K562 (cell line): Measurements from ENCODE around the gene PCOLCE2. TPM values are rescaled to one million over a fixed set of nuclear protein-coding genes. Genes with fewer than 3 reads are reported as not detected.

Source experiments
- ATAC-seq: fragments of 200-7000 bp; cut with Tn5 transposase; 3 replicates; pipeline ENCODE4 v1.9.1; 2020; ENCODE audit warnings: moderate library complexity
- BruUV-seq: library from RNA; stranded (reverse); fragments of 400-500 nt; replicated peaks from 2 replicates; lab custom pipeline; 2021; lab: Mats Ljungman, UMichigan
- CTCF ChIA-PET: fragments of 300-600 bp; formaldehyde crosslinking; extraction: SDS; loops from one replicate; lab custom pipeline; 2021; ENCODE audit warnings: low intra/inter-chr PET ratio; lab: Yijun Ruan, JAX
- POLR2A ChIA-PET: fragments of 300-600, 350-650 bp; sonication (Branson Sonifier 250); formaldehyde crosslinking; extraction: SDS; loops from one replicate; lab custom pipeline; 2021; ENCODE audit warnings: antibody characterized with exemption, inconsistent platforms; lab: Yijun Ruan, JAX
- DNase-seq, 4 experiments: peaks; one replicate each; pipeline versions ENCODE4 v3.0.0 to v3.0.0-alpha.2; 2011 to 2018; ENCODE audit warnings: low spot score in 3 of 4, mixed read lengths in 3 of 4; ENCODE audit errors: extremely low read depth in 1 of 4
- FAIRE-seq: peaks from 2 replicates; lab custom pipeline; 2011; peaks lifted over from hg19 to GRCh38; lab: Jason Lieb, UNC
- H2AFZ ChIP-seq: 2 replicates; pipeline ENCODE4 v1.6.0; 2011; ENCODE audit warnings: low read depth, low read length, control low read depth, inconsistent platforms
- H3K27ac ChIP-seq: fragments of 200-600 bp; 3 replicates; pipeline ENCODE4 v1.8.0; 2011; ENCODE audit warnings: low read depth, mild to moderate bottlenecking, control low read depth, inconsistent platforms, low read length, moderate library complexity, mixed read lengths; ENCODE audit errors: extremely low read depth
- H3K27me3 ChIP-seq, 2 experiments: fragments of 300-600 bp in 1 of 2; 2 replicates in 1 of 2; 3 replicates in 1 of 2; pipeline versions ENCODE4 v1.6.0 to v1.8.0; 2011; ENCODE audit warnings: inconsistent platforms in 2 of 2, low read length in 2 of 2, mild to moderate bottlenecking in 1 of 2, mixed read lengths in 1 of 2, moderate library complexity in 1 of 2; ENCODE audit not compliant: control insufficient read depth in 2 of 2, insufficient read depth in 2 of 2
- H3K36me3 ChIP-seq: fragments of 300-600 bp; 3 replicates; pipeline ENCODE4 v1.8.0; 2011; ENCODE audit warnings: mild to moderate bottlenecking, low read length, inconsistent platforms; ENCODE audit not compliant: control insufficient read depth, insufficient read depth
- H3K4me1 ChIP-seq, 2 experiments: fragments of 200-600 bp in 1 of 2; replicated peaks in 1 of 2; 2 replicates in 1 of 2; 3 replicates in 1 of 2; pipeline versions ENCODE4 v1.5.1 to v1.8.0; 2011; ENCODE audit warnings: inconsistent platforms in 2 of 2, low read length in 2 of 2, mild to moderate bottlenecking in 1 of 2, mixed read lengths in 1 of 2, moderate library complexity in 1 of 2; ENCODE audit not compliant: control insufficient read depth in 2 of 2, insufficient read depth in 2 of 2
- H3K4me2 ChIP-seq: 2 replicates; pipeline ENCODE4 v1.6.1; 2011; ENCODE audit warnings: low read length, control low read depth, inconsistent platforms, mixed read lengths; ENCODE audit not compliant: insufficient read depth
- H3K4me3 ChIP-seq: fragments of 200-600 bp; sonication (generic), shearing (Covaris generic); 2 replicates; pipeline ENCODE4 v1.5.1; 2016; ENCODE audit warnings: control low read depth, inconsistent platforms
- H3K79me2 ChIP-seq: fragments of 200-600 bp; 3 replicates; pipeline ENCODE4 v1.8.0; 2011; ENCODE audit warnings: low read length, inconsistent platforms; ENCODE audit not compliant: control insufficient read depth, insufficient read depth
- H3K9ac ChIP-seq, 2 experiments: 2 replicates each; pipeline versions ENCODE4 v1.6.0 to v1.6.1; 2011; ENCODE audit warnings: low read depth in 2 of 2, low read length in 2 of 2, control low read depth in 1 of 2, inconsistent platforms in 1 of 2, mild to moderate bottlenecking in 1 of 2, mixed read lengths in 1 of 2; ENCODE audit not compliant: insufficient read depth in 1 of 2
- H3K9me1 ChIP-seq: one replicate; pipeline ENCODE4 v1.6.0; 2011; ENCODE audit warnings: inconsistent platforms, mild to moderate bottlenecking, low read length, moderate library complexity; ENCODE audit not compliant: control insufficient read depth, insufficient read depth
- H3K9me3 ChIP-seq: replicated peaks from 2 replicates; pipeline ENCODE4 v1.5.1; 2011; ENCODE audit warnings: low read depth, low read length, inconsistent platforms; ENCODE audit not compliant: control insufficient read depth, insufficient read depth
- H4K20me1 ChIP-seq: replicated peaks from 2 replicates; pipeline ENCODE4 v1.6.1; 2011; ENCODE audit warnings: low read length, inconsistent platforms, mixed read lengths; ENCODE audit not compliant: control insufficient read depth, insufficient read depth
- BDP1 ChIP-seq: IDR thresholded peaks from 3 replicates; pipeline ENCODE4 v1.6.1; 2011; ENCODE audit not compliant: insufficient read length, insufficient read depth
- CBX2 ChIP-seq: fragments of 200-600 bp; sonication (generic); IDR thresholded peaks from one replicate; pipeline ENCODE4 v1.6.1; 2012; ENCODE audit warnings: mild to moderate bottlenecking, low read length, inconsistent platforms; ENCODE audit not compliant: insufficient read depth, poor library complexity, severe bottlenecking
- DNMT1 ChIP-seq: fragments of 450-650 bp; IDR thresholded peaks from 2 replicates; pipeline ENCODE4 v1.6.1; 2016; ENCODE audit warnings: antibody characterized with exemption, mild to moderate bottlenecking
- L3MBTL2 ChIP-seq: fragments of 450-650 bp; IDR thresholded peaks from 2 replicates; pipeline ENCODE4 v1.6.1; 2016; ENCODE audit warnings: mild to moderate bottlenecking, moderate library complexity
- MYBL2 ChIP-seq, 2 experiments: fragments of 450-650 bp in 1 of 2; sonication (generic) in 1 of 2; formaldehyde crosslinking in 1 of 2; IDR thresholded peaks; 2 replicates each; pipeline versions ENCODE4 v1.6.1 to v1.8.1; 2017 to 2022; ENCODE audit warnings: borderline replicate concordance in 1 of 2, inconsistent platforms in 1 of 2, low read depth in 1 of 2, mild to moderate bottlenecking in 1 of 2, missing genetic modification reagents in 1 of 2, moderate library complexity in 1 of 2
- PATZ1 ChIP-seq: fragments of 250-450 bp; sonication (Bioruptor Pico); IDR thresholded peaks from 2 replicates; pipeline ENCODE4 v1.5.0; 2020; ENCODE audit warnings: mild to moderate bottlenecking, borderline replicate concordance
- POLR2G ChIP-seq: fragments of 200-400 bp; formaldehyde crosslinking; IDR thresholded peaks from 2 replicates; pipeline ENCODE4 v1.6.1; 2017; ENCODE audit warnings: low read depth, mild to moderate bottlenecking, antibody characterized with exemption, low read length, moderate library complexity
- SOX6 ChIP-seq: fragments of 450-650 bp; IDR thresholded peaks from 2 replicates; pipeline ENCODE4 v1.6.1; 2014; ENCODE audit warnings: mild to moderate bottlenecking
- SP2 ChIP-seq: IDR thresholded peaks from 2 replicates; pipeline ENCODE4 v1.6.1; 2011; ENCODE audit warnings: mild to moderate bottlenecking, low read depth, low read length, moderate library complexity; ENCODE audit not compliant: poor library complexity, severe bottlenecking; ENCODE audit errors: extremely low read depth
- ZKSCAN1 ChIP-seq: fragments of 150-350 bp; IDR thresholded peaks from 2 replicates; pipeline ENCODE4 v1.6.1; 2016; ENCODE audit warnings: low read depth, low read length
- ZNF696 ChIP-seq: fragments of 250-450 bp; sonication (Bioruptor Pico); conservative IDR thresholded peaks from 2 replicates; pipeline ENCODE4 v1.4.0; 2020; ENCODE audit warnings: mild to moderate bottlenecking, moderate library complexity
- WGBS: fragments of 100-300 bp; shearing (Covaris generic); methylation state at CpG from one replicate; pipeline ENCODE4 v1.1.6; 2016; ENCODE audit warnings: low coverage, mixed read lengths; ENCODE audit not compliant: insufficient coverage; ENCODE audit errors: missing lambda C conversion rate; 5-methylcytosine and 5-hydroxymethylcytosine counted together
- in situ Hi-C: fragments of 300-500 bp; cut with MboI; formaldehyde crosslinking; loops from 4 replicates; pipeline ENCODE4 v1.15.0; 2018; ENCODE audit warnings: inconsistent platforms, mixed read lengths
- intact Hi-C: fragments of 100-400 bp; cut with micrococcal nuclease; formaldehyde crosslinking; loops from 2 replicates; pipeline ENCODE4 v1.14.2; 2022
- polyA plus RNA-seq, 8 experiments: library from polyadenylated mRNA; depleted of rRNA in 4 of 8; stranded (reverse) in 5 of 8; unstranded in 3 of 8; fragments of >200 nt; fragmentation: Nextera tagmentation in 2 of 8; fragmentation: Illumina TruSeq in 1 of 8; extraction: Ambion mirVana in 2 of 8; extraction: Trizol in 1 of 8; gene quantifications; 2 replicates each; pipeline versions ENCODE4 v1.2.1 to v1.2.3, GENCODE V29; 2011 to 2014; ENCODE audit warnings: inconsistent platforms in 1 of 8, missing spikeins in 1 of 8
- total RNA-seq, 7 experiments: library from RNA; depleted of rRNA in 6 of 7; stranded (reverse); fragments of >200 nt in 6 of 7; fragmentation: Illumina TruSeq in 2 of 7; extraction: Trizol in 2 of 7; gene quantifications; 2 replicates each; pipeline versions ENCODE4 v1.2.1 to v1.2.3, GENCODE V29; 2011 to 2021; ENCODE audit warnings: low replicate concordance in 1 of 7
- TF ChIP-seq, protein P1 (sequence below): fragments of 450-650 bp; IDR thresholded peaks from 2 replicates; pipeline ENCODE4 v1.6.1; 2016
- TF ChIP-seq, protein P2 (sequence below), 2 experiments: IDR thresholded peaks in 1 of 2; conservative IDR thresholded peaks in 1 of 2; 2 replicates each; pipeline ENCODE4 v1.6.1; 2016; ENCODE audit warnings: low read depth in 2 of 2, mild to moderate bottlenecking in 1 of 2, missing compliant biosample characterization in 1 of 2, missing genetic modification characterization in 1 of 2, moderate library complexity in 1 of 2

The PCOLCE2 gene
- total and polyA plus RNA-seq, 9 of the 15 experiments (the other 6 are each of a cell fraction or from before 2014, with no cell fraction given): 0.18 to 1.2 (median 0.65) TPM

GRCh38 chr3:142888481-142889211 is at the start of gene PCOLCE2 (continued):
- TF ChIP-seq, protein P1, sequence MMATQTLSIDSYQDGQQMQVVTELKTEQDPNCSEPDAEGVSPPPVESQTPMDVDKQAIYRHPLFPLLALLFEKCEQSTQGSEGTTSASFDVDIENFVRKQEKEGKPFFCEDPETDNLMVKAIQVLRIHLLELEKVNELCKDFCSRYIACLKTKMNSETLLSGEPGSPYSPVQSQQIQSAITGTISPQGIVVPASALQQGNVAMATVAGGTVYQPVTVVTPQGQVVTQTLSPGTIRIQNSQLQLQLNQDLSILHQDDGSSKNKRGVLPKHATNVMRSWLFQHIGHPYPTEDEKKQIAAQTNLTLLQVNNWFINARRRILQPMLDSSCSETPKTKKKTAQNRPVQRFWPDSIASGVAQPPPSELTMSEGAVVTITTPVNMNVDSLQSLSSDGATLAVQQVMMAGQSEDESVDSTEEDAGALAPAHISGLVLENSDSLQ: no peak
- peak; percentile 6 for TF ChIP-seq CBX2
- TF ChIP-seq SP2: no peak
- no peak for TF ChIP-seq ZKSCAN1
- peak; percentile 69 for TF ChIP-seq L3MBTL2
- TF ChIP-seq DNMT1: no peak
- no peak for TF ChIP-seq ZNF696 (CRISPR knock-in tag)

GRCh38 chr3:142935963-142936362 is 47.1 kb upstream of the PCOLCE2 start:
- peaks cover 5% of the 10 kb centered on the region for H3K9me3 ChIP-seq
- H3K79me2 ChIP-seq: no peaks in the 10 kb centered on the region
- 30% methylated on average over 5 of the region's 5 CpGs for WGBS
- no peaks in the 10 kb centered on the region for H3K27me3 ChIP-seq
- ATAC-seq: no peak
- H3K36me3 ChIP-seq: no peaks in the 10 kb centered on the region
- in situ Hi-C loops: no loop called here
- intact Hi-C loops: no loop called here
- H3K4me1 ChIP-seq: no peaks in the 10 kb centered on the region; a peak in 1 of 5 replicates
- no peak for DNase-seq
- no peak for FAIRE-seq
- ChIA-PET POLR2A (interaction anchor here (0.9 to 1.1 kb wide), 2 partner anchors 14 to 24 kb away, joined by 3 read pairs; no protein-coding TSS in a partner anchor), CTCF (no interaction called here)
- no peak overlapping the region for H3K4me3 ChIP-seq
- H3K9me1 ChIP-seq: no peaks in the 10 kb centered on the region
- no TSS peak for BruUV-seq
- H3K4me2 ChIP-seq: no peak overlapping the region
- H2AFZ ChIP-seq: no peak overlapping the region
- H3K27ac ChIP-seq: no peak overlapping the region
- H4K20me1 ChIP-seq: no peaks in the 10 kb centered on the region
- H3K9ac ChIP-seq: no peak overlapping the region
- TF ChIP-seq, protein P2, sequence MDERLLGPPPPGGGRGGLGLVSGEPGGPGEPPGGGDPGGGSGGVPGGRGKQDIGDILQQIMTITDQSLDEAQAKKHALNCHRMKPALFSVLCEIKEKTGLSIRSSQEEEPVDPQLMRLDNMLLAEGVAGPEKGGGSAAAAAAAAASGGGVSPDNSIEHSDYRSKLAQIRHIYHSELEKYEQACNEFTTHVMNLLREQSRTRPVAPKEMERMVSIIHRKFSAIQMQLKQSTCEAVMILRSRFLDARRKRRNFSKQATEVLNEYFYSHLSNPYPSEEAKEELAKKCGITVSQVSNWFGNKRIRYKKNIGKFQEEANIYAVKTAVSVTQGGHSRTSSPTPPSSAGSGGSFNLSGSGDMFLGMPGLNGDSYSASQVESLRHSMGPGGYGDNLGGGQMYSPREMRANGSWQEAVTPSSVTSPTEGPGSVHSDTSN (CRISPR knock-in tag; IDR thresholded peaks at IDR 0.05; ENCODE audit: low read depth): no peak
- TF ChIP-seq, protein P2 (tag; conservative IDR thresholded peaks at IDR 0.05; ENCODE audit: low read depth): no peak
- TF ChIP-seq POLR2G: no peak
- TF ChIP-seq MYBL2 (IDR thresholded peaks at IDR 0.05; ENCODE audit: low read depth): no peak
- TF ChIP-seq MYBL2 (CRISPR knock-in tag; IDR thresholded peaks at IDR 0.05; ENCODE audit: borderline replicate concordance): no peak
- no peak for TF ChIP-seq SOX6
- TF ChIP-seq BDP1: no peak
- no peak for TF ChIP-seq PATZ1 (CRISPR knock-in tag)
